H1 (cell line): ENCODE results near the gene SMYD3. TPM values are rescaled to one million over a fixed set of nuclear protein-coding genes. Genes with fewer than 3 reads are reported as not detected.

ENCODE experiments used
- CTCF ChIA-PET: fragments of 300-600 bp; sonication (Branson Sonifier 250); formaldehyde crosslinking; loops from one replicate; lab custom pipeline; 2021; ENCODE audit not compliant: partially characterized antibody; lab: Charles Lee
- POLR2A ChIA-PET: fragments of 300-600 bp; sonication (Branson Sonifier 250); formaldehyde crosslinking; loops from one replicate; lab custom pipeline; 2021; ENCODE audit warnings: inconsistent platforms; ENCODE audit not compliant: partially characterized antibody; lab: Charles Lee
- DNase-seq, 2 experiments: peaks; one replicate each; pipeline versions ENCODE4 v3.0.0 to v3.0.0-alpha.2; 2010 to 2022; ENCODE audit warnings: low spot score in 2 of 2, low read depth in 1 of 2, mixed read lengths in 1 of 2
- FAIRE-seq: peaks from 2 replicates; lab custom pipeline; 2011; peaks lifted over from hg19 to GRCh38; lab: Jason Lieb, UNC
- H2AFZ ChIP-seq: 2 replicates; pipeline ENCODE4 v1.8.1; 2012; ENCODE audit warnings: low read length, inconsistent platforms
- H2AK5ac ChIP-seq: 2 replicates; pipeline ENCODE4 v1.6.1; 2013; ENCODE audit warnings: low read depth, low read length
- H2BK120ac ChIP-seq: replicated peaks from 2 replicates; pipeline ENCODE3; 2013; ENCODE audit warnings: low read depth, low read length, inconsistent platforms
- H2BK12ac ChIP-seq: 2 replicates; pipeline ENCODE4 v1.6.1; 2013; ENCODE audit warnings: low read depth, low read length
- H2BK15ac ChIP-seq: 2 replicates; pipeline ENCODE4 v1.6.1; 2013; ENCODE audit warnings: low read length
- H2BK20ac ChIP-seq: 2 replicates; pipeline ENCODE4 v1.6.1; 2013; ENCODE audit warnings: low read length
- H2BK5ac ChIP-seq: 2 replicates; pipeline ENCODE4 v1.6.1; 2013; ENCODE audit warnings: low read depth, low read length
- H3K14ac ChIP-seq: 2 replicates; pipeline ENCODE4 v1.6.1; 2013; ENCODE audit warnings: inconsistent platforms; ENCODE audit not compliant: insufficient read length
- H3K18ac ChIP-seq: 2 replicates; pipeline ENCODE4 v1.6.1; 2013; ENCODE audit warnings: low read length; ENCODE audit errors: extremely low read depth
- H3K23ac ChIP-seq: 2 replicates; pipeline ENCODE4 v1.6.1; 2013; ENCODE audit warnings: inconsistent platforms; ENCODE audit not compliant: insufficient read length
- H3K23me2 ChIP-seq: 2 replicates; pipeline ENCODE4 v1.6.1; 2013; ENCODE audit warnings: low read depth, low read length
- H3K27ac ChIP-seq: 2 replicates; pipeline ENCODE4 v1.6.1; 2011; ENCODE audit warnings: low read depth, low read length, inconsistent platforms
- H3K27me3 ChIP-seq, 4 experiments: replicated peaks in 1 of 4; 1 replicate in 1 of 4; 2 replicates in 3 of 4; pipeline versions ENCODE4 v1.6.1 to v1.8.1; 2011 to 2013; ENCODE audit warnings: low read length in 3 of 4, mild to moderate bottlenecking in 3 of 4, inconsistent platforms in 2 of 4, mixed read lengths in 2 of 4, moderate library complexity in 1 of 4; ENCODE audit not compliant: control insufficient read depth in 3 of 4, insufficient read depth in 3 of 4; ENCODE audit errors: extremely low read depth in 1 of 4
- H3K36me3 ChIP-seq, 4 experiments: 2 replicates each; pipeline versions ENCODE4 v1.6.1 to v1.8.1; 2011 to 2013; ENCODE audit warnings: mild to moderate bottlenecking in 4 of 4, low read length in 3 of 4, moderate library complexity in 2 of 4, control low read depth in 1 of 4, inconsistent platforms in 1 of 4; ENCODE audit not compliant: insufficient read depth in 4 of 4, control insufficient read depth in 2 of 4
- H3K4ac ChIP-seq: replicated peaks from 2 replicates; pipeline ENCODE3; 2013; ENCODE audit warnings: low read length, low read depth, mixed read lengths, inconsistent platforms; ENCODE audit not compliant: insufficient read length
- H3K4me1 ChIP-seq, 4 experiments: replicated peaks in 1 of 4; 1 replicate in 1 of 4; 2 replicates in 3 of 4; pipeline versions ENCODE4 v1.6.1 to v1.8.1; 2011 to 2013; ENCODE audit warnings: low read length in 3 of 4, inconsistent platforms in 2 of 4, mixed read lengths in 1 of 4; ENCODE audit not compliant: insufficient read depth in 4 of 4, control insufficient read depth in 3 of 4
- H3K4me2 ChIP-seq, 2 experiments: 2 replicates each; pipeline versions ENCODE4 v1.6.1 to v1.8.1; 2011 to 2013; ENCODE audit warnings: low read depth in 2 of 2, low read length in 2 of 2, control low read depth in 1 of 2, inconsistent platforms in 1 of 2, mild to moderate bottlenecking in 1 of 2; ENCODE audit not compliant: insufficient read depth in 1 of 2
- H3K4me3 ChIP-seq, 4 experiments: fragments of 200-600, 300-600 bp in 1 of 4; sonication (generic), shearing (Covaris generic), sonication (Bioruptor Twin) in 1 of 4; 2 replicates each; pipeline versions ENCODE4 v1.5.1 to v1.8.1; 2011 to 2016; ENCODE audit warnings: low read length in 4 of 4, low read depth in 3 of 4, control low read depth in 2 of 4, inconsistent platforms in 2 of 4, mild to moderate bottlenecking in 2 of 4, mixed read lengths in 1 of 4, moderate library complexity in 1 of 4; ENCODE audit not compliant: insufficient read depth in 2 of 4; ENCODE audit errors: extremely low read depth in 1 of 4
- H3K56ac ChIP-seq: replicated peaks from 2 replicates; pipeline ENCODE3; 2013; ENCODE audit warnings: low read depth, mild to moderate bottlenecking, mixed read lengths, low read length, inconsistent platforms; ENCODE audit not compliant: insufficient read length
- H3K79me1 ChIP-seq: 2 replicates; pipeline ENCODE4 v1.6.1; 2013; ENCODE audit warnings: low read depth, low read length, control low read depth
- H3K79me2 ChIP-seq, 2 experiments: 2 replicates each; pipeline versions ENCODE4 v1.6.1 to v1.8.1; 2012 to 2013; ENCODE audit warnings: low read length in 2 of 2, mild to moderate bottlenecking in 2 of 2, inconsistent platforms in 1 of 2; ENCODE audit not compliant: insufficient read depth in 2 of 2, control insufficient read depth in 1 of 2
- H3K9ac ChIP-seq, 4 experiments: replicated peaks in 1 of 4; 1 replicate in 1 of 4; 2 replicates in 3 of 4; pipeline versions ENCODE4 v1.6.1 to v1.8.1; 2011 to 2013; ENCODE audit warnings: low read depth in 3 of 4, low read length in 3 of 4, control low read depth in 2 of 4, mild to moderate bottlenecking in 2 of 4, moderate library complexity in 2 of 4, inconsistent platforms in 1 of 4; ENCODE audit errors: extremely low read depth in 1 of 4
- H3K9me3 ChIP-seq, 2 experiments: 2 replicates each; pipeline versions ENCODE4 v1.6.1 to v1.8.1; 2012 to 2013; ENCODE audit warnings: mild to moderate bottlenecking in 2 of 2, moderate library complexity in 2 of 2, control low read depth in 1 of 2, inconsistent platforms in 1 of 2, low read depth in 1 of 2, low read length in 1 of 2, mixed read lengths in 1 of 2; ENCODE audit not compliant: insufficient read depth in 2 of 2
- H4K20me1 ChIP-seq, 2 experiments: replicated peaks in 1 of 2; 2 replicates each; pipeline versions ENCODE3 to v1.8.1; 2011 to 2013; ENCODE audit warnings: inconsistent platforms in 2 of 2, low read length in 2 of 2, mild to moderate bottlenecking in 1 of 2; ENCODE audit not compliant: insufficient read depth in 2 of 2, control insufficient read depth in 1 of 2
- H4K5ac ChIP-seq: 2 replicates; pipeline ENCODE4 v1.6.1; 2013; ENCODE audit warnings: low read length, low read depth, mixed read lengths, inconsistent platforms; ENCODE audit not compliant: insufficient read length
- H4K8ac ChIP-seq: 2 replicates; pipeline ENCODE4 v1.8.0; 2013; ENCODE audit warnings: mild to moderate bottlenecking, moderate library complexity, low read length, inconsistent platforms; ENCODE audit not compliant: insufficient read depth; ENCODE audit errors: extremely low read depth
- H4K91ac ChIP-seq: replicated peaks from 2 replicates; pipeline ENCODE3; 2013; ENCODE audit warnings: low read length, mixed read lengths, inconsistent platforms; ENCODE audit not compliant: insufficient read length
- WGBS, 2 experiments: shearing (Covaris generic) in 1 of 2; methylation state at CpG; one replicate each; pipeline versions ENCODE4 v1.1.6 to v1.1.7; 2013 to 2015; ENCODE audit warnings: low lambda C conversion rate in 2 of 2, mixed read lengths in 2 of 2, inconsistent platforms in 1 of 2, low coverage in 1 of 2, missing lambda C conversion rate in 1 of 2; ENCODE audit not compliant: insufficient replicate concordance in 2 of 2, insufficient coverage in 1 of 2, insufficient read length in 1 of 2; ENCODE audit errors: extremely low coverage in 1 of 2, missing lambda C conversion rate in 1 of 2; 5-methylcytosine and 5-hydroxymethylcytosine counted together
- polyA plus RNA-seq, 7 experiments: library from polyadenylated mRNA; depleted of rRNA in 3 of 7; stranded (reverse) in 5 of 7; unstranded in 2 of 7; fragments of >200 nt in 5 of 7; fragments of 200-250 nt in 2 of 7; gene quantifications; 1 replicate in 5 of 7; 2 replicates in 1 of 7; 4 replicates in 1 of 7; pipeline versions ENCODE4 v1.2.1 to v1.2.3, GENCODE V29; 2011 to 2013; ENCODE audit warnings: missing spikeins in 2 of 7, mixed read lengths in 2 of 7
- total RNA-seq: library from RNA; stranded (reverse); fragmentation: NEBNext Ultra II Directional; extraction: Animal tissue kit (Norgen Biotek cat#: 25700); gene quantifications from 2 replicates; pipeline ENCODE4 v1.2.1, GENCODE V29; 2021

SMYD3 gene
- total and polyA plus RNA-seq, 2 of the 8 experiments (the other 6 are each of a cell fraction or from before 2014, with no cell fraction given) = 17.3 to 25.4 TPM

GRCh38 chr1:245779797-245780755, 727.0 kb downstream of the SMYD3 start:
- no peaks in the 10 kb centered on the region for H3K23me2 ChIP-seq
- H2BK15ac ChIP-seq = no peak overlapping the region
- H3K4me2 ChIP-seq = no peak overlapping the region
- H4K8ac ChIP-seq = no peak overlapping the region
- H2BK20ac ChIP-seq = no peak overlapping the region
- FAIRE-seq (no peak), DNase-seq (no peak)
- H2AK5ac ChIP-seq = no peak overlapping the region
- no peak overlapping the region for H4K91ac ChIP-seq
- H3K4me1 ChIP-seq = no peaks in the 10 kb centered on the region
- CTCF ChIA-PET = no interaction called here
- no peaks in the 10 kb centered on the region for H3K27me3 ChIP-seq
- H3K4ac ChIP-seq = no peak overlapping the region
- H2BK12ac ChIP-seq = no peak overlapping the region
- no peak overlapping the region for H2BK120ac ChIP-seq
- H2BK5ac ChIP-seq = no peak overlapping the region
- no peaks in the 10 kb centered on the region for H4K20me1 ChIP-seq
- H3K56ac ChIP-seq = no peak overlapping the region
- H4K5ac ChIP-seq = no peak overlapping the region
- H3K36me3 ChIP-seq = no peaks in the 10 kb centered on the region
- no peak overlapping the region for H2AFZ ChIP-seq
- POLR2A ChIA-PET = no interaction called here
- H3K23ac ChIP-seq = no peak overlapping the region
- WGBS, 2 experiments = 89% methylated on average over 9 of the region's 9 CpGs; no CpG with 5 or more reads in 1 of the 2 experiments
- H3K18ac ChIP-seq = no peak overlapping the region
- H3K9me3 ChIP-seq = no peaks in the 10 kb centered on the region
- no peak overlapping the region for H3K4me3 ChIP-seq
- H3K79me1 ChIP-seq = no peaks in the 10 kb centered on the region
- no peak overlapping the region for H3K27ac ChIP-seq
- no peak overlapping the region for H3K14ac ChIP-seq
- no peaks in the 10 kb centered on the region for H3K79me2 ChIP-seq
- H3K9ac ChIP-seq = no peak overlapping the region
